ENCODE results near the gene CLNS1A. TPM values are rescaled to one million over a fixed set of nuclear protein-coding genes. Genes with fewer than 3 reads are reported as not detected.

Gene CLNS1A
- total RNA-seq, 1 experiment from 2014 or later: 190 TPM

DNA sequence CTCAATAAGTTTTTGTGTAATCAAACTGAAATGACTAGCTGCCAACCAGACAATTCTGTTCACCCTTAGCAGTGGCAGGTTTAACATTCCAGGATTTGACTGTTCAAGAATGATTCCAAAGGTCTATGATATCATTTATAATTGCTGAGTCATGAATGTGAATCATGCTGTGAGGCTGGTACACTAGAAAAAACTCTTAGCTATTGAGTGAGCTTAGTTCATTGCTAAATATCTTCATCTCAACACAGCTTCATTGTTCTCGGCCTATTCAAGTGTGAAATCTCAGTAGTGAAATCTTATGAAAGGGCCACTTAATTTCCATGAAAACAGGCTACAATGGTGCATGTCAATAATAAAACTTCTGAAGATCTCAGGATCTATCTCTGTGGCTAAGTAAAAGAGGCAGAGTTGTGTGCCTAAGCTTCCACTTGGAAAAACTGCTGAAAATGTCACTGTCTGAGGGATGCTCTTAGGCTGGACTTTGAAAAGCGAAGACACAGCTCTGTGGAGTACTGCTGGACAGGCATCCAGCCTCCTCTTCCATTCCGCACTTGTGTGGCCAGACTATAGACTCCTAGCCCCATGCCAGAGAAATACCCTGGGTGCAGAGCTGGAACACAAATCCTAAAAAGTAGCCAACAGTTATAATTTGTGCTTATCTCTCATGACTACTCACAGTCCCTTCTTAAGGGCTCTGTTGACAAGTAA, 35.1 kb downstream of the CLNS1A start:
- intact Hi-C loops (cut with micrococcal nuclease; ENCODE audit: unreplicated experiment): no loop called here
- H3K27ac ChIP-seq: peak overlapping the region; percentile 89
- no peak for TF ChIP-seq EZH2 (IDR thresholded peaks at IDR 0.05; ENCODE audit: low read depth)
- TF ChIP-seq, protein P1, sequence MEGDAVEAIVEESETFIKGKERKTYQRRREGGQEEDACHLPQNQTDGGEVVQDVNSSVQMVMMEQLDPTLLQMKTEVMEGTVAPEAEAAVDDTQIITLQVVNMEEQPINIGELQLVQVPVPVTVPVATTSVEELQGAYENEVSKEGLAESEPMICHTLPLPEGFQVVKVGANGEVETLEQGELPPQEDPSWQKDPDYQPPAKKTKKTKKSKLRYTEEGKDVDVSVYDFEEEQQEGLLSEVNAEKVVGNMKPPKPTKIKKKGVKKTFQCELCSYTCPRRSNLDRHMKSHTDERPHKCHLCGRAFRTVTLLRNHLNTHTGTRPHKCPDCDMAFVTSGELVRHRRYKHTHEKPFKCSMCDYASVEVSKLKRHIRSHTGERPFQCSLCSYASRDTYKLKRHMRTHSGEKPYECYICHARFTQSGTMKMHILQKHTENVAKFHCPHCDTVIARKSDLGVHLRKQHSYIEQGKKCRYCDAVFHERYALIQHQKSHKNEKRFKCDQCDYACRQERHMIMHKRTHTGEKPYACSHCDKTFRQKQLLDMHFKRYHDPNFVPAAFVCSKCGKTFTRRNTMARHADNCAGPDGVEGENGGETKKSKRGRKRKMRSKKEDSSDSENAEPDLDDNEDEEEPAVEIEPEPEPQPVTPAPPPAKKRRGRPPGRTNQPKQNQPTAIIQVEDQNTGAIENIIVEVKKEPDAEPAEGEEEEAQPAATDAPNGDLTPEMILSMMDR (conservative IDR thresholded peaks at IDR 0.05): 0 out of 2 replicates have a peak, but pooled peaks have one; percentile 9

DNA sequence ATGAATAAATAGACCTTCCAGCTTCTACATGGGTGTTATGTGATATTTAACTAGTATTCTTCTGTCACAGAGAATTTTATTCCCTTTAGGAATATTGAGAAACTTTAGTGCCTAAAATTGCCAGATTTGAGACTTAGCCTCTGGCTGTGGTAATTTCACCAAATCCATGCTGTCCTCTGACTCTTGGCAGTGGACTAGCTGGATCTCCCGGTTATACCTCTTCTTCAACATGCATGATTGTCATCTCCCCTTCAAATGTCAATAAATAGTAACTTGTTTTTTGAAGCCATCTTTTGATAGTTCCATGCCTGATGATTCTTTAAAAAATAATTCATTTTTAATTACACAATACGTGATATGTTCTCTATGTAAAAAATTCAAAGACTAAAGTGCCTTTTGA, 39.4 kb downstream of the CLNS1A start:
- Histone ChIP-seq H3K4me3 (no peak overlapping the region), H3K36me3 (ENCODE audit: low read depth) (peaks cover 7% of the 10 kb centered on the region), H3K79me2 (ENCODE audit: low read depth) (no peaks in the 10 kb centered on the region), H3F3A (ENCODE audit: insufficient read depth, low read depth) (peaks cover 35% of the 10 kb centered on the region), H4K20me1 (ENCODE audit: insufficient read depth) (no peaks in the 10 kb centered on the region), H3K9me3 (ENCODE audit: insufficient read depth, low read depth) (no peaks in the 10 kb centered on the region), H3K27ac (peak overlapping the region; percentile 5; the same call in 1 of the 2 replicates), H3K9me2 (ENCODE audit: insufficient read depth) (no peaks in the 10 kb centered on the region), H2AFZ (no peak overlapping the region), H3K27me3 (ENCODE audit: insufficient read depth, low read depth) (no peaks in the 10 kb centered on the region), H3K4me2 (no peak overlapping the region), H3K4me1 (replicated peaks; ENCODE audit: insufficient read depth) (peaks cover 36% of the 10 kb centered on the region)
- no TSS peak for BruUV-seq (replicated peaks)
- POLR2A ChIA-PET (ENCODE audit: unreplicated experiment): no interaction called here
- intact Hi-C loops (cut with micrococcal nuclease; ENCODE audit: unreplicated experiment): no loop called here
- CTCF ChIA-PET: interaction anchor here (0.5 kb wide), 1 partner anchor 128 kb away, joined by 3 read pairs; no protein-coding TSS in a partner anchor
- DNase-seq: no peak
- TF ChIP-seq, protein P1 (conservative IDR thresholded peaks at IDR 0.05): no peak
- TF ChIP-seq EZH2 (IDR thresholded peaks at IDR 0.05; ENCODE audit: low read depth): no peak

More for the DNA sequence above, 35.1 kb downstream of the CLNS1A start:
- Histone ChIP-seq H3K9me2 (ENCODE audit: insufficient read depth) (no peaks in the 10 kb centered on the region), H3K9me3 (ENCODE audit: insufficient read depth, low read depth) (no peaks in the 10 kb centered on the region), H3K79me2 (ENCODE audit: low read depth) (no peaks in the 10 kb centered on the region), H3K27me3 (ENCODE audit: insufficient read depth, low read depth) (no peaks in the 10 kb centered on the region), H3K4me2 (peak overlapping the region; percentile 55), H4K20me1 (ENCODE audit: insufficient read depth) (no peaks in the 10 kb centered on the region), H2AFZ (no peak overlapping the region), H3K36me3 (ENCODE audit: low read depth) (peaks cover 3% of the 10 kb centered on the region; the same call in 1 of the 2 replicates), H3K4me3 (no peak overlapping the region), H3F3A (ENCODE audit: insufficient read depth, low read depth) (peaks cover 30% of the 10 kb centered on the region), H3K4me1 (replicated peaks; ENCODE audit: insufficient read depth) (peaks cover 42% of the 10 kb centered on the region)
- ChIA-PET CTCF (interaction anchor here (0.5 to 1.0 kb wide), 3 partner anchors 13 to 443 kb away, joined by 3 read pairs; partner anchors contain the start of gene AQP11), POLR2A (ENCODE audit: unreplicated experiment) (interaction anchor here (0.5 to 0.8 kb wide), 3 partner anchors 27 to 429 kb away, joined by 4 to 15 read pairs (median 7); no protein-coding TSS in a partner anchor)
- DNase-seq: peak; percentile 21 to 99
- BruUV-seq (replicated peaks): TSS peak; percentile 95

- ChIA-PET POLR2A (ENCODE audit: unreplicated experiment) (no interaction called here), CTCF (no interaction called here)
- H3K9me2 ChIP-seq (ENCODE audit: insufficient read depth): no peaks in the 10 kb centered on the region
- H3K9me3 ChIP-seq (ENCODE audit: insufficient read depth, low read depth): no peaks in the 10 kb centered on the region
- peak overlapping the region; percentile 21; the same call in 1 of the 2 replicates for H3K27ac ChIP-seq
- BruUV-seq (replicated peaks): no TSS peak
- H3K27me3 ChIP-seq (ENCODE audit: insufficient read depth, low read depth): no peaks in the 10 kb centered on the region
- H3K4me3 ChIP-seq: no peak overlapping the region
- H4K20me1 ChIP-seq (ENCODE audit: insufficient read depth): no peaks in the 10 kb centered on the region
- peaks cover 21% of the 10 kb centered on the region for H3K4me1 ChIP-seq (replicated peaks; ENCODE audit: insufficient read depth)
- peaks cover 7% of the 10 kb centered on the region for H3K36me3 ChIP-seq (ENCODE audit: low read depth)
- peaks cover 21% of the 10 kb centered on the region; the same call in 1 of the 2 replicates for H3F3A ChIP-seq (ENCODE audit: insufficient read depth, low read depth)
- no peaks in the 10 kb centered on the region for H3K79me2 ChIP-seq (ENCODE audit: low read depth)
- no peak overlapping the region for H3K4me2 ChIP-seq
- intact Hi-C loops (cut with micrococcal nuclease; ENCODE audit: unreplicated experiment): no loop called here
- H2AFZ ChIP-seq: no peak overlapping the region
- no peak for TF ChIP-seq EZH2 (IDR thresholded peaks at IDR 0.05; ENCODE audit: low read depth)
- TF ChIP-seq, protein P1 (conservative IDR thresholded peaks at IDR 0.05): no peak
- DNase-seq: peak in 1 of 2 experiments; percentile 84
These were observed 41.0 kb downstream of the CLNS1A start for GRCh38 chr11:77596626-77597025.
